ENCODE results near the gene THRB. TPM values are rescaled to one million over a fixed set of nuclear protein-coding genes. Genes with fewer than 3 reads are reported as not detected.

Gene THRB
- total and polyA plus RNA-seq, 9 of the 15 experiments (the other 6 are each of a cell fraction or from before 2014, with no cell fraction given), result 1.7 to 14.9 (median 6.9) TPM

GRCh38 chr3:24498391-24498790 lies 3.7 kb upstream of the THRB start (continued):
- TF ChIP-seq ZNF318 (IDR thresholded peaks at IDR 0.05; ENCODE audit: borderline replicate concordance in 1 of 2, low read depth in 1 of 2), result no peak
- no peak for TF ChIP-seq GTF3C2 (IDR thresholded peaks at IDR 0.05; ENCODE audit: borderline replicate concordance, extremely low read depth, insufficient read length)
- TF ChIP-seq TEAD1 (CRISPR knock-in tag; IDR thresholded peaks at IDR 0.05), result no peak
- TF ChIP-seq GATA2 (CRISPR knock-in tag; IDR thresholded peaks at IDR 0.05), result no peak
- no peak for TF ChIP-seq FOXJ2 (tag; IDR thresholded peaks at IDR 0.05)
- TF ChIP-seq ARID3B (CRISPR knock-in tag; IDR thresholded peaks at IDR 0.05; ENCODE audit: borderline replicate concordance), result no peak

Measured in K562 (cell line).